NCI-H128 (cell line): Measurements from ENCODE around the gene PRPF40B.

Experiments
- DNase-seq: peaks from one replicate; lab custom pipeline; 2025; ENCODE audit not compliant: unreplicated experiment; lab: John Stamatoyannopoulos, UW

Gene PRPF40B

GRCh38 chr12:49635036-49635435 lies 11.7 kb downstream of the PRPF40B start:
- no peak for DNase-seq

GRCh38 chr12:49635656-49636055 lies 12.3 kb downstream of the PRPF40B start:
- no peak for DNase-seq

DNA sequence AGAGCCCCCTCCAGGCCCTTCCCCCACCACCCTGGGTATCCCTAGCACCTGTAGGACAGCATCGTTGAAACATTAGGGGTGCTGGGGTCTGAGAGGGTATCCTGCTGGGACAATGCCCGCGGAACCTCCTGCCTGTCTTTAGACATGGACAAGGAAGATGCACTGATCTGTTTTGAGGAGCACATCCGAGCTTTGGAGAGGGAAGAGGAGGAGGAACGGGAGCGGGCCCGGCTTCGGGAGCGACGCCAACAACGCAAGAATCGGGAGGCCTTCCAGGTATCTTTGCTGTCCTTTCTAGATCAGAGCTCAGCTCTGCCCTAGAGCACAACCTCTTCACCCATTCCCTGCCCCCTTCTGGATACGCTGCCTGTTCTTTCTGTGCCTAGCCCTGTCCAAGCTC lies 13.2 kb downstream of the PRPF40B start:
- no peak for DNase-seq

DNA sequence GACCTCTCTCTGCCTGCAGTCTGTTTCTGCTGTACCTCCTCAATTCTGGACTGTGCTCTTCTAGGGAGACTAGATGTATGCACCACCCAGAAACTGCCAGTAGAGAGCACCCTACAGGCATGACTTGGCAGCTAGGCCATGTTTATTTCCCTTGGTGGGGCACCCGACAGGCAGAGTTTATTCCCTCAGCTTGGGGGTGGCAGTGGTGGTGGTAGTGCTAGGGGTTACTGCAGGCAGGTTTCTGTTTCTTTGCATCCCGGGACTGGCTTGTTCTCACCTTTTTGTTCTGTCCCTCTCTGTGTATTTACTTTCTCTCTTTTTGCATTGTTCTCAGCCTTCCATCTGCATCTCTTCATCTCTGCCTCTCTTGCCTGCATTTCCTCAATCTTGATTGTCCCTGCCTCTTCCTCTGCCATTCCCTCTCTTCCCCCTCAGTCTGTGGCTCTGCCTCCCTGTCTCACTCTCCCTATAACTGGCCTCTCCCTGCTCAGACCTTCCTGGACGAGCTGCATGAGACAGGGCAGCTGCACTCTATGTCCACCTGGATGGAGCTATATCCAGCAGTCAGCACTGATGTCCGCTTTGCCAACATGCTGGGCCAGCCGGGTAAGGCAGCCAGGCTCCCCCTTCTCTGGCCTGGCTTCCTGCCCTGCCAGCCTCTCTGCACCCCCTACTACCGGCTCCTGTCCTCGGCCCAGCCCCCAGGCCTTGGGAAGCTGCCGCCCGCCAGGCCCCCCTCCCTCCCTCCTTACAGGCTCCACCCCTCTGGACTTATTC lies 13.8 kb downstream of the PRPF40B start:
- DNase-seq, result peak; percentile 7

GRCh38 chr12:49641748-49642369 lies 18.5 kb downstream of the PRPF40B start:
- no peak for DNase-seq

DNA sequence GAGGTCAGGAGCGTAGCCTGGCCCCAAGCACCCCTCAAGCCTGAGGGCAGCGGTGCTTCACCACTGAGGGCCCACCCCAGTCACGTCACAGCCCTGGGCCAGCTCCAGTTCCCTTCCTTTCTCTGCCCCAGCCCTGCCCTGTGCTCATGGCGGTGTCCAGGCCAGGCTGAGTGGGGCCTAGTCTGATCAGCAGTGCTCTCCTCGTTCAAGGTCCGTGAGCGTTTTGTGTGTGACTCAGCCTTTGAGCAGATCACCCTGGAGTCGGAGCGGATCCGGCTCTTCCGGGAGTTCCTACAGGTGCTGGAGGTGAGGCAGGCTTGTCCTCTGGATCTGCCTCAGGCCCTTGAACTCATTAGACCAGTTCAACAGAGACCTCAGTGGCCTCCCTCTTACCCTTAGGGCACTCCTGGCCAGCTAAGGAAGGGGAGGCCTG lies 19.0 kb downstream of the PRPF40B start:
- DNase-seq, result no peak

DNA sequence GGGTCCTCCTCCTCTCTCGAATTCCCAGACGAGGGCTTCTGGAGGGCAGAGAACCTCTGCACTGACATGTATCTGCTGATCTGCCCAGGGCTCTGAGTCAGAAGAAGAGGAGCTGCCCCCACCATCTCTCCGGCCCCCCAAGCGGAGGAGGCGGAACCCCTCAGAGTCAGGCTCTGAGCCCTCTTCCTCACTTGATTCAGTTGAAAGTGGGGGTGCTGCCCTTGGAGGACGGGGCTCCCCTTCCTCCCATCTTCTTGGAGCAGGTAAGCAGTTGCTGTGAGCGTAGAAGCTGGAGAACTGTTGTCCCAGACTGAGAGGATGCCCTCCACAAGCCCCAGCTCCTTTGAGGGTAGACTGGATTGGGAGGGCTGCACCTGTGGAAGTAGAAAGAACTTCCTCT lies 19.8 kb downstream of the PRPF40B start:
- DNase-seq, result no peak

DNA sequence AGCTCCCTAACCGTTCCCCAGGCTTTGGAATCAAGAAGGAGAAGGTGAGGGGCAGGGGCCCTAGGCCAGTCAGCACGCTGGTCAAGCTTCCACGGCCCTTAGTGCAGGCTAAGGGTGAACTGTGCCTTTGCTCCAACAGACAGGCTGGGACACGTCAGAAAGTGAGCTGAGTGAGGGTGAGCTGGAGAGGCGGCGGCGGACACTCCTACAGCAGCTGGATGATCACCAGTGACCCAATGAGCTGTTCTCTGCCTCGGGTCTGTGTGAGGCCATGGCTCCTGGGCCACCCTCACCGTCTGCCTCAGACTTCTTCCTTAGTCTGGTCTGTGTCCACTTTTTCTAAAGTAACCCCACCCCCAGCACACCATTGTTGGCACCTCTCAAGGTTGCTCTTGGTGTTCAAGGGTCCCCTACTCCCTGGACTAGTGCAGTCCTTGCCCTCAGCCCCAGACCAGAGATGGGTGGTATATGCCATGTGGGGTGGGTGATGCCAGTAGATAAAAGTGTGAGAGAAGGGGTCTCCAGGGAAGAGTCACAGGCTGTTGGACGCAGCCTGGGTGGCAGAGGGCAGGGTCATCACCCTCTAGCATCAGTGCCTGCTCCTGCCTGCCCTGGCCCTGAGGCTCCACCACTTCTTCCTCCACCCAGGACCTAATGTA lies 20.7 kb downstream of the PRPF40B start:
- no peak for DNase-seq

GRCh38 chr12:49644620-49644994 lies 21.2 kb downstream of the PRPF40B start:
- peak; percentile 31 for DNase-seq

- no peak for DNase-seq
Measured at GRCh38 chr12:49645146-49646039, 22.0 kb downstream of the PRPF40B start.

DNA sequence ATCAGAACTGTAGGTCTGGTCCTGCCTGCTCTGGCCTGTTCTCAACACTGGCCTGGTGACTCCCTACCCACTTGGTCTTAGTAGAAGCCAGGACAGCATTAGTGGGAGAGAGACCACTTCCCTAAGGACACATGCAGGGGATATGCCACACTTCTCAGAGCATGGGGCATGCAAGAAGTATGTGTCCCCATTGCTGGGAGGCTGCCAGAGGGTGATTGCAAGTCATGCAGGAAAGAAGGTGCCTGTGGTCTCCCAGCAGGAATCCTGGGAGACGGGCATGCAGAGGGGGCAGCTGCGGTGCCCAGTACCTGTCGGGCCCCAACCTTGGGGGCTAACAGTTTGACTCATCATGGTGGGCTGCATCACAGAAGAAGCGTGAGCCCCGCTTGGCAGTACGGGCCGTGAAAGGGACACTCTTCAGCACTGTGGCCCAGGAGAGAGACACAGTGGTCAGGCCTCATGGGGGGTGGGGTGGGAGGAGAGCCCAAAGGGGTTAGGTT lies 23.0 kb downstream of the PRPF40B start:
- DNase-seq, result no peak

DNA sequence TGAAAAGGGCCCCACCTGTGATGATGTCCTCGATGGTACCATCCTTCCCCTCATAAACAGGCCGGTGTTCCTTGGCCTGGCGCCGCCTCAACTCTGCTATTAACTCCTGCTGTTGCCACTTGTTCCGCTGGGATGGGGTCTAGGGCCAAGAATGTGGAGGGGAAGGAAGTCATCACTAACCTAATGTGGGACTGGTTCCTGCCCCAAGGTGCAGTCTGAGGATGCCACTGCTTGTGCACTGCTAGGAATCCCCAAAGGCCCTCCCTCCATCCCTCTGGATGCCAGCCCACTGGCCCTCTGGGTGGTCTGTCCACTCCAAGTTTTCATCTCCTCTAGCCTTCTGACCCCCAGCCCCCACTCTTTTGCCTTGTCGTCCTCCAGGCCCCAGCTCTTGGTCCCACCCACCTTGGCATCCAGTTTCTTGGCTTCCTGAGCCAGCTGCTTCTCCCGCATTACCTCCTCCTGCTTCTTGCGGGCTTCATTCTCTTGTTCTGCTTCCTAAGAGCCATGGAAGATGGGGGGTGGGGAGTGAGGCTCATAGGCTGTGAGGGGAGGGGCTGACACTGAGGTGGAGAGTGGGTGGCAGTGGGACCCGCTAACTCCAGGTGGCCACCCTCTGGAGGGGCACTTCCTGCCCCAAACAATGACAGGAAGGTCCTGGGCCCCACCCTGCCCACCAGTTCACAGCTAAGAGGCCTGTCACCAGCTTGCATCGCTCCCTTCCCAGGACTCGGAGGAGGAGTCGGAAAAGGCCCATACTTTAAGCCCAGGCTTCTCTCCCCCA lies 23.7 kb downstream of the PRPF40B start:
- DNase-seq, result no peak

DNA sequence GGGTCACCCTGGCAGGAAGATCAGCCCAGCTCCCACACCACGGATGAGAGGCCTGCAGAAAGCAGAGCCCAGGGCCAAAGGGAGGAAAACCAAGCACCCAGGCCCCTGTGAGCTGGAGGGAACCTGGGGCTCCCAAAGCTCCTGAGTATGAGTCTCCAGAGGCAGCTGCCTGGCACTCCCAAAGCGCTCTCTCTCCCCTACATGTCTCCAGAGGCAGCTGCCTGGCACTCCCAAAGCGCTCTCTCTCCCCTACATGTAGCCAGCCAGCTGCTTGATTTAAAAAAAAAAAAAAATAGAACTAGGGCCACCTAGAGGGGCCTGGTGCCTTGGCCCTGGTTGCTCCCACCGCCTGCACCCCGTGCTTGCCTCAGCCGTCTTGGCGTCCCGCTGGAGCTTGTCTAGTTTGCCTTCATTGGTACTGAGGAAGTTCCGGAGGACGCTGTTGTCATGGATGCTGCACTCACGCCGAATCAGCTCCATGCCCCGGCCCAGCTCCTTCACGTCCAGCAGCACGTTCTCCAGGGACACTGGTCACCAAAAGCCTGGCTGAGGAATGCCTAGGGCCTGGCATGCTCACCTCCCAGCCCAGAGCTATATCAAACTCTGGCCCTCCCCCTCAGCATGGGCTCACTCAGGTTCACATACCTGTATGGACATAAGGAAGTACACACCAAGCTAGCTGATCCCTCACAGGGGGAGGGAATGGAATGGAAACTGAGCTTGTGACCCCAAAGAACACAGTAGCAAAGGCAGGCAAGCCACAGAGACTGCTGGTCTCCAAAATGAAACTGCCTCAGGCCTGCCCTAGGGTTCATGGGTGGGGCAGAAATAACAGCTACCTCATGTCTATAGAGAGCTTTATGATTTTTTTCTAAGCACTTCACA lies 24.7 kb downstream of the PRPF40B start:
- DNase-seq, result no peak

- DNase-seq, result no peak
Measured at GRCh38 chr12:49648712-49649003, 25.3 kb downstream of the PRPF40B start.

DNA sequence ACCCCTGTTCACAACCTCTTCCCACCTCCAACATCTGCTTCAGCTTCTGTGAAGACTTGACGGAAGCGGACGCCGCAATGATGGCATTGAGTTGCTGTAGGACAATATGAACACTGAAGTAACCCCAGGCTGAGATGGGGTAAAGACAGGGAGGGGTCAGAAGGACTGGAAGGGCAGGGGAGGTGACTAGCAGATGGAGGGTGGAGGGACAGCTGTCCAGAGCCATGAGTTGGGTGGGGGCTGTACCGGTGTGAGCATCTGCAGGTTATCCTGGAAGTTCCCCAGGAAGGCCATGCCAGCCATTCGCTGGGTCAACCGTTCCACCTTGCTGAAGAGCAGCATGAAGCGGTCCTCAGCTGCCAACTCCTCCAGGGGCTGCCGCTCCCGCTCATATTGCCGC lies 26.1 kb downstream of the PRPF40B start:
- DNase-seq, result no peak

GRCh38 chr12:49649892-49650291 lies 26.5 kb downstream of the PRPF40B start:
- DNase-seq, result no peak

DNA sequence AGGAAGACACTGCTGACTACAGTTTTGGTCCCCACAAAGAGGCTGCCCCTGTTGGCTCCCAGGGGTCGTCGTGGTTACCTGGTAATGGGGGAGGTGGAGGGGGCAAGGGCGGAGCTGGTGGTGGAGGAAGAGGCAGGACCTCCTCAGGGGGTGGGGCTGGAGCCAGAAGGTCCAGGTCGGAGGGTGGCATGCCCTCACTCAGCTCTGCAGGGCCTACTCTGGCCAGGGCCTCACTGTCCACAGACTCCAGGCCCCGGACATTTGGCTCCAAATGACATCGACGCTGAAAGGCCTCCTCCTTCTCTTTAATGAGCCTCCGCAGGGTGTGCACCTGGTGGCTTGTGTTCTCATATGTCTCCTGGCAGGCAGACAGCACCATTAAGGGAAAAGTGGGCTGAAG lies 28.5 kb downstream of the PRPF40B start:
- no peak for DNase-seq

GRCh38 chr12:49652921-49653520 lies 29.7 kb downstream of the PRPF40B start:
- DNase-seq, result no peak

DNA sequence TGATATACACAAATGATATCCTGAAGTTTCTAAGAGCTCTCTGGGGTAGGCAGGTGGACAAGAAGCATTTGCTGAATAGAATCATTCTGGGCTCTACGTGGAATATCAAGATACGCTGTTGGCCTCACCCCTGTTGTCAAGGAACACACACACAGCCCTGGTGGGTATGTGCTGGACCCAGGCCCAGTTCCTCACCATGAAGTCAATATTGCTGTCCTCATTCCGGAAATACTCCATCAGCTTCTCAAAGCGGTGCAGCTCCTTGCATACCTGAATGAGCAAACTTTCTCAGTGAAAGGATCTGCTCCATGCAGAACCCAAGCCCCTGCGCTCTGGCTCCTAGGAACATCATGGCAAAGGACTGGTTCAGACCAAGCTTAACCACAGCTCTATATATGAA lies 31.4 kb downstream of the PRPF40B start:
- no peak for DNase-seq
